GM23338 (cell line): ENCODE data around the gene KRT78. TPM values are rescaled to one million over a fixed set of nuclear protein-coding genes. Genes with fewer than 3 reads are reported as not detected.

Experiments used
- ATAC-seq: fragments of 200-7000 bp; cut with Tn5 transposase; 3 replicates; pipeline ENCODE4 v1.9.1; 2020
- DNase-seq: peaks from one replicate; pipeline ENCODE4 v3.0.0-alpha.2; 2015; ENCODE audit warnings: low spot score
- H2AFZ ChIP-seq: fragments of 200-600 bp; sonication (generic); 2 replicates; pipeline ENCODE4 v1.8.0; 2016; ENCODE audit warnings: antibody characterized with exemption, mild to moderate bottlenecking, moderate library complexity
- H3F3A ChIP-seq: fragments of 200-600 bp; sonication (generic); replicated peaks from 2 replicates; pipeline ENCODE4 v1.8.0; 2017; ENCODE audit warnings: antibody characterized with exemption, mixed run types, low read depth
- H3K27ac ChIP-seq: fragments of 200-600 bp; sonication (generic); 2 replicates; pipeline ENCODE4 v1.6.1; 2016; ENCODE audit warnings: low read depth
- H3K27me3 ChIP-seq: fragments of 200-600 bp; sonication (generic); 2 replicates; pipeline ENCODE4 v1.8.0; 2016; ENCODE audit warnings: mild to moderate bottlenecking, mixed run types, moderate library complexity; ENCODE audit not compliant: insufficient read depth
- H3K36me3 ChIP-seq: fragments of 200-600 bp; sonication (generic); 2 replicates; pipeline ENCODE4 v1.8.0; 2016; ENCODE audit warnings: mild to moderate bottlenecking; ENCODE audit not compliant: insufficient read depth
- H3K4me1 ChIP-seq: fragments of 200-600 bp; sonication (generic); 2 replicates; pipeline ENCODE4 v1.8.0; 2016; ENCODE audit warnings: mild to moderate bottlenecking, moderate library complexity; ENCODE audit not compliant: insufficient read depth
- H3K4me2 ChIP-seq: fragments of 200-600 bp; sonication (generic); 2 replicates; pipeline ENCODE4 v1.7.1; 2017; ENCODE audit warnings: mixed run types
- H3K4me3 ChIP-seq: fragments of 200-600 bp; sonication (generic); 2 replicates; pipeline ENCODE4 v1.6.1; 2016; ENCODE audit warnings: mixed run types
- H3K79me2 ChIP-seq: fragments of 200-600 bp; sonication (generic); replicated peaks from 2 replicates; pipeline ENCODE4 v1.8.0; 2017; ENCODE audit warnings: mild to moderate bottlenecking; ENCODE audit not compliant: insufficient read depth
- H3K9me2 ChIP-seq: fragments of 200-600 bp; sonication (generic); 2 replicates; pipeline ENCODE4 v1.8.0; 2017; ENCODE audit not compliant: insufficient read depth
- H4K20me1 ChIP-seq: fragments of 200-600 bp; sonication (generic); replicated peaks from 2 replicates; pipeline ENCODE4 v1.8.0; 2017; ENCODE audit warnings: mild to moderate bottlenecking; ENCODE audit not compliant: insufficient read depth
- H3K27ac Mint-ChIP-seq: 2 replicates; pipeline ENCODE4 v1.8.0; 2020; ENCODE audit warnings: inconsistent platforms, mild to moderate bottlenecking, moderate library complexity, mixed read lengths
- H3K27me3 Mint-ChIP-seq: 3 replicates; pipeline ENCODE4 v1.8.0; 2022; ENCODE audit warnings: low read depth, mild to moderate bottlenecking, moderate library complexity, mixed read lengths, inconsistent platforms; ENCODE audit not compliant: insufficient read depth, poor library complexity
- H3K36me3 Mint-ChIP-seq: 3 replicates; pipeline ENCODE4 v1.8.0; 2021; ENCODE audit warnings: low read depth, mild to moderate bottlenecking, inconsistent platforms, moderate library complexity, mixed read lengths
- H3K4me1 Mint-ChIP-seq: 3 replicates; pipeline ENCODE4 v1.8.0; 2020; ENCODE audit warnings: mild to moderate bottlenecking, inconsistent platforms, mixed read lengths
- H3K4me3 Mint-ChIP-seq: 3 replicates; pipeline ENCODE4 v1.8.0; 2021; ENCODE audit warnings: moderate library complexity, mild to moderate bottlenecking, inconsistent platforms, mixed read lengths
- H3K9me3 Mint-ChIP-seq: 3 replicates; pipeline ENCODE4 v1.8.0; 2020; ENCODE audit warnings: moderate library complexity, mild to moderate bottlenecking, inconsistent platforms, mixed read lengths
- CREB1 ChIP-seq: fragments of 250-450 bp; sonication (Bioruptor Pico); IDR thresholded peaks from 2 replicates; pipeline ENCODE4 v1.5.0; 2020; ENCODE audit warnings: low read depth, mild to moderate bottlenecking, moderate library complexity
- EZH2 ChIP-seq: fragments of 200-600 bp; sonication (generic); IDR thresholded peaks from one replicate; pipeline ENCODE4 v1.8.0; 2017; ENCODE audit warnings: antibody characterized with exemption, mild to moderate bottlenecking, low read depth; ENCODE audit not compliant: unreplicated experiment
- EZH2phosphoT487 ChIP-seq: fragments of 200-600 bp; sonication (generic); IDR thresholded peaks from one replicate; pipeline ENCODE4 v1.8.1; 2018; ENCODE audit warnings: antibody characterized with exemption; ENCODE audit not compliant: unreplicated experiment
- NANOG ChIP-seq: IDR thresholded peaks from 2 replicates; pipeline ENCODE4 v1.6.1; 2016; ENCODE audit warnings: antibody characterized with exemption, borderline replicate concordance
- POLR2AphosphoS5 ChIP-seq: IDR thresholded peaks from 2 replicates; pipeline ENCODE4 v1.6.1; 2016; ENCODE audit warnings: antibody characterized with exemption, low read depth
- ZNF331 ChIP-seq: fragments of 250-450 bp; sonication (Bioruptor Pico); IDR thresholded peaks from 2 replicates; pipeline ENCODE4 v1.5.0; 2020; ENCODE audit warnings: low read depth, mild to moderate bottlenecking, moderate library complexity
- polyA plus RNA-seq: library from polyadenylated mRNA; unstranded; fragments of >200 nt; fragmentation: Nextera tagmentation; extraction: Ambion mirVana; gene quantifications from 2 replicates; pipeline ENCODE4 v1.2.1, GENCODE V29; 2016
- total RNA-seq: library from RNA; depleted of rRNA; stranded (reverse); fragments of >200 nt; shearing (Covaris generic); gene quantifications from 2 replicates; pipeline ENCODE4 v1.2.3, GENCODE V29; 2014
- TF ChIP-seq, protein P1 (sequence below): IDR thresholded peaks from one replicate; pipeline ENCODE4 v1.6.1; 2018; ENCODE audit warnings: antibody characterized with exemption; ENCODE audit not compliant: unreplicated experiment
- TF ChIP-seq, protein P2 (sequence below): IDR thresholded peaks from 2 replicates; pipeline ENCODE4 v1.6.1; 2016; ENCODE audit warnings: antibody characterized with exemption
- TF ChIP-seq, protein P3 (sequence below): fragments of 250-450 bp; sonication (Bioruptor Pico); IDR thresholded peaks from 2 replicates; pipeline ENCODE4 v1.5.0; 2020; ENCODE audit warnings: mild to moderate bottlenecking, moderate library complexity

KRT78 gene
- total and polyA plus RNA-seq, 2 experiments from 2014 or later, result not detected

DNA sequence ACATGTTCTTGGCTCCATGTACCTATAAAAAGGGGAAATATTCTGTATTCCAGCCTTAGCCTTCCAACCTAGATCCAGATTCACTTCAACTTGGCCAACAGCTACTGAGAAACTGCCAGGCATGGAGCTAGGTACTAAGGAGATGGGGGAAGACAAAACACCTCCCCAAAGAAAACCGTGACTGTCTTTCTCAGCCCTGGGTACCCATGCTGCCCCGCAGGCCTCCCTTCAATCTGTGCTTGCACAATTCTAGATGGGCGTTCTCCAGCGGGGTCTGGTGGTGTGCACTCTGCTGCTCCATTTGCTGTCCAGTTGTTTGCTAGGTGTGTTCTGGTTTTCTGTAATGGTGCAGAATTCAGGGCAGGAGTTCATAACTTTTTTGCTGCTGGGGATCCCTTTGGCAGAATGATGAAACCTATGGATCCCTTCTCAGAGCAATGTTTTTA, 34.1 kb downstream of the KRT78 start:
- H3K4me1 Mint-ChIP-seq, result no peaks in the 10 kb centered on the region
- Histone ChIP-seq H3K27me3 (no peaks in the 10 kb centered on the region), H2AFZ (no peak overlapping the region), H3K36me3 (no peaks in the 10 kb centered on the region), H3K4me1 (no peaks in the 10 kb centered on the region), H3F3A (no peaks in the 10 kb centered on the region), H3K9me2 (no peaks in the 10 kb centered on the region; the same call in 1 of the 2 replicates), H3K79me2 (no peaks in the 10 kb centered on the region), H3K27ac (no peak overlapping the region), H3K4me2 (no peak overlapping the region), H4K20me1 (no peaks in the 10 kb centered on the region), H3K4me3 (no peak overlapping the region)
- DNase-seq, result no peak
- no peaks in the 10 kb centered on the region for H3K36me3 Mint-ChIP-seq
- peaks cover 4% of the 10 kb centered on the region for H3K27me3 Mint-ChIP-seq
- no peak overlapping the region for H3K4me3 Mint-ChIP-seq
- no peak overlapping the region for H3K27ac Mint-ChIP-seq
- no peak for ATAC-seq
- TF ChIP-seq, protein P1, sequence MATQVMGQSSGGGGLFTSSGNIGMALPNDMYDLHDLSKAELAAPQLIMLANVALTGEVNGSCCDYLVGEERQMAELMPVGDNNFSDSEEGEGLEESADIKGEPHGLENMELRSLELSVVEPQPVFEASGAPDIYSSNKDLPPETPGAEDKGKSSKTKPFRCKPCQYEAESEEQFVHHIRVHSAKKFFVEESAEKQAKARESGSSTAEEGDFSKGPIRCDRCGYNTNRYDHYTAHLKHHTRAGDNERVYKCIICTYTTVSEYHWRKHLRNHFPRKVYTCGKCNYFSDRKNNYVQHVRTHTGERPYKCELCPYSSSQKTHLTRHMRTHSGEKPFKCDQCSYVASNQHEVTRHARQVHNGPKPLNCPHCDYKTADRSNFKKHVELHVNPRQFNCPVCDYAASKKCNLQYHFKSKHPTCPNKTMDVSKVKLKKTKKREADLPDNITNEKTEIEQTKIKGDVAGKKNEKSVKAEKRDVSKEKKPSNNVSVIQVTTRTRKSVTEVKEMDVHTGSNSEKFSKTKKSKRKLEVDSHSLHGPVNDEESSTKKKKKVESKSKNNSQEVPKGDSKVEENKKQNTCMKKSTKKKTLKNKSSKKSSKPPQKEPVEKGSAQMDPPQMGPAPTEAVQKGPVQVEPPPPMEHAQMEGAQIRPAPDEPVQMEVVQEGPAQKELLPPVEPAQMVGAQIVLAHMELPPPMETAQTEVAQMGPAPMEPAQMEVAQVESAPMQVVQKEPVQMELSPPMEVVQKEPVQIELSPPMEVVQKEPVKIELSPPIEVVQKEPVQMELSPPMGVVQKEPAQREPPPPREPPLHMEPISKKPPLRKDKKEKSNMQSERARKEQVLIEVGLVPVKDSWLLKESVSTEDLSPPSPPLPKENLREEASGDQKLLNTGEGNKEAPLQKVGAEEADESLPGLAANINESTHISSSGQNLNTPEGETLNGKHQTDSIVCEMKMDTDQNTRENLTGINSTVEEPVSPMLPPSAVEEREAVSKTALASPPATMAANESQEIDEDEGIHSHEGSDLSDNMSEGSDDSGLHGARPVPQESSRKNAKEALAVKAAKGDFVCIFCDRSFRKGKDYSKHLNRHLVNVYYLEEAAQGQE, result no peak
- no peak for TF ChIP-seq NANOG
- TF ChIP-seq, protein P2, sequence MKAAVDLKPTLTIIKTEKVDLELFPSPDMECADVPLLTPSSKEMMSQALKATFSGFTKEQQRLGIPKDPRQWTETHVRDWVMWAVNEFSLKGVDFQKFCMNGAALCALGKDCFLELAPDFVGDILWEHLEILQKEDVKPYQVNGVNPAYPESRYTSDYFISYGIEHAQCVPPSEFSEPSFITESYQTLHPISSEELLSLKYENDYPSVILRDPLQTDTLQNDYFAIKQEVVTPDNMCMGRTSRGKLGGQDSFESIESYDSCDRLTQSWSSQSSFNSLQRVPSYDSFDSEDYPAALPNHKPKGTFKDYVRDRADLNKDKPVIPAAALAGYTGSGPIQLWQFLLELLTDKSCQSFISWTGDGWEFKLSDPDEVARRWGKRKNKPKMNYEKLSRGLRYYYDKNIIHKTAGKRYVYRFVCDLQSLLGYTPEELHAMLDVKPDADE, result no peak
- TF ChIP-seq POLR2AphosphoS5, result no peak
- TF ChIP-seq CREB1 (CRISPR knock-in tag), result no peak
- no peak for TF ChIP-seq EZH2phosphoT487
- no peak for TF ChIP-seq ZNF331 (CRISPR knock-in tag)
- TF ChIP-seq, protein P3, sequence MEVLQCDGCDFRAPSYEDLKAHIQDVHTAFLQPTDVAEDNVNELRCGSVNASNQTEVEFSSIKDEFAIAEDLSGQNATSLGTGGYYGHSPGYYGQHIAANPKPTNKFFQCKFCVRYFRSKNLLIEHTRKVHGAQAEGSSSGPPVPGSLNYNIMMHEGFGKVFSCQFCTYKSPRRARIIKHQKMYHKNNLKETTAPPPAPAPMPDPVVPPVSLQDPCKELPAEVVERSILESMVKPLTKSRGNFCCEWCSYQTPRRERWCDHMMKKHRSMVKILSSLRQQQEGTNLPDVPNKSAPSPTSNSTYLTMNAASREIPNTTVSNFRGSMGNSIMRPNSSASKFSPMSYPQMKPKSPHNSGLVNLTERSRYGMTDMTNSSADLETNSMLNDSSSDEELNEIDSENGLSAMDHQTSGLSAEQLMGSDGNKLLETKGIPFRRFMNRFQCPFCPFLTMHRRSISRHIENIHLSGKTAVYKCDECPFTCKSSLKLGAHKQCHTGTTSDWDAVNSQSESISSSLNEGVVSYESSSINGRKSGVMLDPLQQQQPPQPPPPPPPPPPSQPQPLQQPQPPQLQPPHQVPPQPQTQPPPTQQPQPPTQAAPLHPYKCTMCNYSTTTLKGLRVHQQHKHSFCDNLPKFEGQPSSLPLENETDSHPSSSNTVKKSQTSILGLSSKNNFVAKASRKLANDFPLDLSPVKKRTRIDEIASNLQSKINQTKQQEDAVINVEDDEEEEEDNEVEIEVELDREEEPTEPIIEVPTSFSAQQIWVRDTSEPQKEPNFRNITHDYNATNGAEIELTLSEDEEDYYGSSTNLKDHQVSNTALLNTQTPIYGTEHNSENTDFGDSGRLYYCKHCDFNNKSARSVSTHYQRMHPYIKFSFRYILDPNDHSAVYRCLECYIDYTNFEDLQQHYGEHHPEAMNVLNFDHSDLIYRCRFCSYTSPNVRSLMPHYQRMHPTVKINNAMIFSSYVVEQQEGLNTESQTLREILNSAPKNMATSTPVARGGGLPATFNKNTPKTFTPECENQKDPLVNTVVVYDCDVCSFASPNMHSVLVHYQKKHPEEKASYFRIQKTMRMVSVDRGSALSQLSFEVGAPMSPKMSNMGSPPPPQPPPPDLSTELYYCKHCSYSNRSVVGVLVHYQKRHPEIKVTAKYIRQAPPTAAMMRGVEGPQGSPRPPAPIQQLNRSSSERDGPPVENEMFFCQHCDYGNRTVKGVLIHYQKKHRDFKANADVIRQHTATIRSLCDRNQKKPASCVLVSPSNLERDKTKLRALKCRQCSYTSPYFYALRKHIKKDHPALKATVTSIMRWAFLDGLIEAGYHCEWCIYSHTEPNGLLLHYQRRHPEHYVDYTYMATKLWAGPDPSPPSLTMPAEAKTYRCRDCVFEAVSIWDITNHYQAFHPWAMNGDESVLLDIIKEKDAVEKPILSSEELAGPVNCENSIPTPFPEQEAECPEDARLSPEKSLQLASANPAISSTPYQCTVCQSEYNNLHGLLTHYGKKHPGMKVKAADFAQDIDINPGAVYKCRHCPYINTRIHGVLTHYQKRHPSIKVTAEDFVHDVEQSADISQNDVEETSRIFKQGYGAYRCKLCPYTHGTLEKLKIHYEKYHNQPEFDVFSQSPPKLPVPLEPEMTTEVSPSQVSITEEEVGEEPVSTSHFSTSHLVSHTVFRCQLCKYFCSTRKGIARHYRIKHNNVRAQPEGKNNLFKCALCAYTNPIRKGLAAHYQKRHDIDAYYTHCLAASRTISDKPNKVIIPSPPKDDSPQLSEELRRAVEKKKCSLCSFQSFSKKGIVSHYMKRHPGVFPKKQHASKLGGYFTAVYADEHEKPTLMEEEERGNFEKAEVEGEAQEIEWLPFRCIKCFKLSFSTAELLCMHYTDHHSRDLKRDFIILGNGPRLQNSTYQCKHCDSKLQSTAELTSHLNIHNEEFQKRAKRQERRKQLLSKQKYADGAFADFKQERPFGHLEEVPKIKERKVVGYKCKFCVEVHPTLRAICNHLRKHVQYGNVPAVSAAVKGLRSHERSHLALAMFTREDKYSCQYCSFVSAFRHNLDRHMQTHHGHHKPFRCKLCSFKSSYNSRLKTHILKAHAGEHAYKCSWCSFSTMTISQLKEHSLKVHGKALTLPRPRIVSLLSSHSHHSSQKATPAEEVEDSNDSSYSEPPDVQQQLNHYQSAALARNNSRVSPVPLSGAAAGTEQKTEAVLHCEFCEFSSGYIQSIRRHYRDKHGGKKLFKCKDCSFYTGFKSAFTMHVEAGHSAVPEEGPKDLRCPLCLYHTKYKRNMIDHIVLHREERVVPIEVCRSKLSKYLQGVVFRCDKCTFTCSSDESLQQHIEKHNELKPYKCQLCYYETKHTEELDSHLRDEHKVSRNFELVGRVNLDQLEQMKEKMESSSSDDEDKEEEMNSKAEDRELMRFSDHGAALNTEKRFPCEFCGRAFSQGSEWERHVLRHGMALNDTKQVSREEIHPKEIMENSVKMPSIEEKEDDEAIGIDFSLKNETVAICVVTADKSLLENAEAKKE (CRISPR knock-in tag), result no peak
- no peak for TF ChIP-seq EZH2
- H3K9me3 Mint-ChIP-seq, result no peaks in the 10 kb centered on the region
